K562 (cell line): ENCODE data around the gene KCNQ2. TPM values are rescaled to one million over a fixed set of nuclear protein-coding genes. Genes with fewer than 3 reads are reported as not detected.

Source experiments
- ATAC-seq: fragments of 200-7000 bp; cut with Tn5 transposase; 3 replicates; pipeline ENCODE4 v1.9.1; 2020; ENCODE audit warnings: moderate library complexity
- BruUV-seq: library from RNA; stranded (reverse); fragments of 400-500 nt; replicated peaks from 2 replicates; lab custom pipeline; 2021; lab: Mats Ljungman, UMichigan
- CTCF ChIA-PET: fragments of 300-600 bp; formaldehyde crosslinking; extraction: SDS; loops from one replicate; lab custom pipeline; 2021; ENCODE audit warnings: low intra/inter-chr PET ratio; lab: Yijun Ruan, JAX
- POLR2A ChIA-PET: fragments of 300-600, 350-650 bp; sonication (Branson Sonifier 250); formaldehyde crosslinking; extraction: SDS; loops from one replicate; lab custom pipeline; 2021; ENCODE audit warnings: antibody characterized with exemption, inconsistent platforms; lab: Yijun Ruan, JAX
- DNase-seq, 4 experiments: peaks; one replicate each; pipeline versions ENCODE4 v3.0.0 to v3.0.0-alpha.2; 2011 to 2018; ENCODE audit warnings: low spot score in 3 of 4, mixed read lengths in 3 of 4; ENCODE audit errors: extremely low read depth in 1 of 4
- FAIRE-seq: peaks from 2 replicates; lab custom pipeline; 2011; peaks lifted over from hg19 to GRCh38; lab: Jason Lieb, UNC
- H2AFZ ChIP-seq: 2 replicates; pipeline ENCODE4 v1.6.0; 2011; ENCODE audit warnings: low read depth, low read length, control low read depth, inconsistent platforms
- H3K27ac ChIP-seq: fragments of 200-600 bp; 3 replicates; pipeline ENCODE4 v1.8.0; 2011; ENCODE audit warnings: low read depth, mild to moderate bottlenecking, control low read depth, inconsistent platforms, low read length, moderate library complexity, mixed read lengths; ENCODE audit errors: extremely low read depth
- H3K27me3 ChIP-seq, 2 experiments: fragments of 300-600 bp in 1 of 2; 2 replicates in 1 of 2; 3 replicates in 1 of 2; pipeline versions ENCODE4 v1.6.0 to v1.8.0; 2011; ENCODE audit warnings: inconsistent platforms in 2 of 2, low read length in 2 of 2, mild to moderate bottlenecking in 1 of 2, mixed read lengths in 1 of 2, moderate library complexity in 1 of 2; ENCODE audit not compliant: control insufficient read depth in 2 of 2, insufficient read depth in 2 of 2
- H3K36me3 ChIP-seq: fragments of 300-600 bp; 3 replicates; pipeline ENCODE4 v1.8.0; 2011; ENCODE audit warnings: mild to moderate bottlenecking, low read length, inconsistent platforms; ENCODE audit not compliant: control insufficient read depth, insufficient read depth
- H3K4me1 ChIP-seq, 2 experiments: fragments of 200-600 bp in 1 of 2; replicated peaks in 1 of 2; 2 replicates in 1 of 2; 3 replicates in 1 of 2; pipeline versions ENCODE4 v1.5.1 to v1.8.0; 2011; ENCODE audit warnings: inconsistent platforms in 2 of 2, low read length in 2 of 2, mild to moderate bottlenecking in 1 of 2, mixed read lengths in 1 of 2, moderate library complexity in 1 of 2; ENCODE audit not compliant: control insufficient read depth in 2 of 2, insufficient read depth in 2 of 2
- H3K4me2 ChIP-seq: 2 replicates; pipeline ENCODE4 v1.6.1; 2011; ENCODE audit warnings: low read length, control low read depth, inconsistent platforms, mixed read lengths; ENCODE audit not compliant: insufficient read depth
- H3K4me3 ChIP-seq: fragments of 200-600 bp; sonication (generic), shearing (Covaris generic); 2 replicates; pipeline ENCODE4 v1.5.1; 2016; ENCODE audit warnings: control low read depth, inconsistent platforms
- H3K79me2 ChIP-seq: fragments of 200-600 bp; 3 replicates; pipeline ENCODE4 v1.8.0; 2011; ENCODE audit warnings: low read length, inconsistent platforms; ENCODE audit not compliant: control insufficient read depth, insufficient read depth
- H3K9ac ChIP-seq, 2 experiments: 2 replicates each; pipeline versions ENCODE4 v1.6.0 to v1.6.1; 2011; ENCODE audit warnings: low read depth in 2 of 2, low read length in 2 of 2, control low read depth in 1 of 2, inconsistent platforms in 1 of 2, mild to moderate bottlenecking in 1 of 2, mixed read lengths in 1 of 2; ENCODE audit not compliant: insufficient read depth in 1 of 2
- H3K9me1 ChIP-seq: one replicate; pipeline ENCODE4 v1.6.0; 2011; ENCODE audit warnings: inconsistent platforms, mild to moderate bottlenecking, low read length, moderate library complexity; ENCODE audit not compliant: control insufficient read depth, insufficient read depth
- H3K9me3 ChIP-seq: replicated peaks from 2 replicates; pipeline ENCODE4 v1.5.1; 2011; ENCODE audit warnings: low read depth, low read length, inconsistent platforms; ENCODE audit not compliant: control insufficient read depth, insufficient read depth
- H4K20me1 ChIP-seq: replicated peaks from 2 replicates; pipeline ENCODE4 v1.6.1; 2011; ENCODE audit warnings: low read length, inconsistent platforms, mixed read lengths; ENCODE audit not compliant: control insufficient read depth, insufficient read depth
- ATF6 ChIP-seq: sonication (generic); formaldehyde crosslinking; IDR thresholded peaks from 2 replicates; pipeline ENCODE4 v1.4.0; 2020; ENCODE audit warnings: mild to moderate bottlenecking, missing genetic modification reagents
- CBX2 ChIP-seq: fragments of 200-600 bp; sonication (generic); IDR thresholded peaks from one replicate; pipeline ENCODE4 v1.6.1; 2012; ENCODE audit warnings: mild to moderate bottlenecking, low read length, inconsistent platforms; ENCODE audit not compliant: insufficient read depth, poor library complexity, severe bottlenecking
- CHAMP1 ChIP-seq: fragments of 450-650 bp; IDR thresholded peaks from 2 replicates; pipeline ENCODE4 v1.6.1; 2016; ENCODE audit warnings: mild to moderate bottlenecking
- COPS2 ChIP-seq: fragments of 450-650 bp; conservative IDR thresholded peaks from 2 replicates; pipeline ENCODE4 v1.6.1; 2016; ENCODE audit warnings: mild to moderate bottlenecking, moderate library complexity
- GATA2 ChIP-seq: sonication (generic); formaldehyde crosslinking; IDR thresholded peaks from 2 replicates; pipeline ENCODE4 v1.4.0; 2020; ENCODE audit warnings: mild to moderate bottlenecking, missing genetic modification reagents
- HDAC1 ChIP-seq, 2 experiments: fragments of 450-650 bp; IDR thresholded peaks; 2 replicates each; pipeline ENCODE4 v1.6.1; 2016 to 2017; ENCODE audit warnings: inconsistent platforms in 1 of 2, mild to moderate bottlenecking in 1 of 2, moderate library complexity in 1 of 2
- HNRNPL ChIP-seq: fragments of 200-400 bp; formaldehyde crosslinking; IDR thresholded peaks from 2 replicates; pipeline ENCODE4 v1.6.1; 2017; ENCODE audit warnings: low read depth, mild to moderate bottlenecking, low read length
- NRF1 ChIP-seq, 2 experiments: fragments of 450-650 bp; IDR thresholded peaks in 1 of 2; conservative IDR thresholded peaks in 1 of 2; 2 replicates each; pipeline ENCODE4 v1.6.1; 2014; ENCODE audit warnings: mild to moderate bottlenecking in 2 of 2
- SMARCE1 ChIP-seq: fragments of 450-650 bp; IDR thresholded peaks from 2 replicates; pipeline ENCODE4 v1.7.1; 2016; ENCODE audit warnings: mild to moderate bottlenecking
- STAT5B ChIP-seq: fragments of 250-450 bp; sonication (Bioruptor Pico); IDR thresholded peaks from 2 replicates; pipeline ENCODE4 v1.8.0; 2021; ENCODE audit warnings: mild to moderate bottlenecking, inconsistent platforms
- THAP12 ChIP-seq: fragments of 250-450 bp; sonication (Bioruptor Pico); IDR thresholded peaks from 2 replicates; pipeline ENCODE4 v1.9.0; 2021; ENCODE audit warnings: mild to moderate bottlenecking, inconsistent platforms
- THRAP3 ChIP-seq: fragments of 450-650 bp; IDR thresholded peaks from 2 replicates; pipeline ENCODE4 v1.6.1; 2016; ENCODE audit warnings: mild to moderate bottlenecking, inconsistent platforms, borderline replicate concordance
- TOE1 ChIP-seq, 2 experiments: fragments of 450-650 bp in 1 of 2; sonication (generic) in 1 of 2; formaldehyde crosslinking in 1 of 2; IDR thresholded peaks; 2 replicates each; pipeline versions ENCODE4 v1.7.1 to v1.8.0; 2016 to 2022; ENCODE audit warnings: borderline replicate concordance in 2 of 2, mild to moderate bottlenecking in 2 of 2, antibody characterized with exemption in 1 of 2, inconsistent platforms in 1 of 2, low read depth in 1 of 2, missing genetic modification reagents in 1 of 2, moderate library complexity in 1 of 2
- ZNF282 ChIP-seq: sonication (generic); formaldehyde crosslinking; IDR thresholded peaks from 2 replicates; pipeline ENCODE4 v1.8.1; 2023; ENCODE audit warnings: missing genetic modification reagents
- ZNF3 ChIP-seq: fragments of 250-450 bp; sonication (Bioruptor Pico); IDR thresholded peaks from 2 replicates; pipeline ENCODE4 v1.5.0; 2021; ENCODE audit warnings: mild to moderate bottlenecking, moderate library complexity
- WGBS: fragments of 100-300 bp; shearing (Covaris generic); methylation state at CpG from one replicate; pipeline ENCODE4 v1.1.6; 2016; ENCODE audit warnings: low coverage, mixed read lengths; ENCODE audit not compliant: insufficient coverage; ENCODE audit errors: missing lambda C conversion rate; 5-methylcytosine and 5-hydroxymethylcytosine counted together
- in situ Hi-C: fragments of 300-500 bp; cut with MboI; formaldehyde crosslinking; loops from 4 replicates; pipeline ENCODE4 v1.15.0; 2018; ENCODE audit warnings: inconsistent platforms, mixed read lengths
- intact Hi-C: fragments of 100-400 bp; cut with micrococcal nuclease; formaldehyde crosslinking; loops from 2 replicates; pipeline ENCODE4 v1.14.2; 2022
- polyA plus RNA-seq, 8 experiments: library from polyadenylated mRNA; depleted of rRNA in 4 of 8; stranded (reverse) in 5 of 8; unstranded in 3 of 8; fragments of >200 nt; fragmentation: Nextera tagmentation in 2 of 8; fragmentation: Illumina TruSeq in 1 of 8; extraction: Ambion mirVana in 2 of 8; extraction: Trizol in 1 of 8; gene quantifications; 2 replicates each; pipeline versions ENCODE4 v1.2.1 to v1.2.3, GENCODE V29; 2011 to 2014; ENCODE audit warnings: inconsistent platforms in 1 of 8, missing spikeins in 1 of 8
- total RNA-seq, 7 experiments: library from RNA; depleted of rRNA in 6 of 7; stranded (reverse); fragments of >200 nt in 6 of 7; fragmentation: Illumina TruSeq in 2 of 7; extraction: Trizol in 2 of 7; gene quantifications; 2 replicates each; pipeline versions ENCODE4 v1.2.1 to v1.2.3, GENCODE V29; 2011 to 2021; ENCODE audit warnings: low replicate concordance in 1 of 7

The KCNQ2 gene
- total and polyA plus RNA-seq, 9 of the 15 experiments (the other 6 are each of a cell fraction or from before 2014, with no cell fraction given), result 0.13 to 0.16 TPM; not detected in 7

GRCh38 chr20:63447320-63447719, 25.1 kb downstream of the KCNQ2 start:
- FAIRE-seq (no peak), ATAC-seq (no peak), DNase-seq (no peak)
- intact Hi-C loops (no loop called here), in situ Hi-C loops (no loop called here)
- no peaks in the 10 kb centered on the region for H3K9me1 ChIP-seq
- ChIA-PET CTCF (no interaction called here), POLR2A (no interaction called here)
- H3K9ac ChIP-seq, result no peak overlapping the region
- BruUV-seq, result no TSS peak
- no peak overlapping the region for H3K4me2 ChIP-seq
- H3K79me2 ChIP-seq, result no peaks in the 10 kb centered on the region
- WGBS, result 3% methylated on average over 16 of the region's 16 CpGs
- H3K27ac ChIP-seq, result no peak overlapping the region
- no peak overlapping the region for H3K4me3 ChIP-seq
- no peak overlapping the region for H2AFZ ChIP-seq
- peaks cover 0 to 20% of the 10 kb centered on the region in 2 experiments; a peak in 2 of 5 replicates for H3K4me1 ChIP-seq
- H3K36me3 ChIP-seq, result no peaks in the 10 kb centered on the region
- H3K9me3 ChIP-seq, result peaks cover 4% of the 10 kb centered on the region; the same call in 1 of the 2 replicates
- peaks cover 13 to 40% of the 10 kb centered on the region in 2 experiments; a peak in 4 of 5 replicates for H3K27me3 ChIP-seq
- 0 out of 2 replicates have a peak, but pooled peaks cover 6% of the 10 kb centered on the region for H4K20me1 ChIP-seq
- no peak for TF ChIP-seq GATA2 (CRISPR knock-in tag)
- TF ChIP-seq CBX2, result no peak
- TF ChIP-seq ZNF282, result no peak
- TF ChIP-seq THRAP3, result no peak
- no peak for TF ChIP-seq ATF6 (CRISPR knock-in tag)
- TF ChIP-seq THAP12 (CRISPR knock-in tag), result no peak
- no peak for TF ChIP-seq ZNF3 (CRISPR knock-in tag)
- TF ChIP-seq TOE1 (IDR thresholded peaks at IDR 0.05; ENCODE audit: borderline replicate concordance), result no peak
- no peak for TF ChIP-seq TOE1 (CRISPR knock-in tag; IDR thresholded peaks at IDR 0.05; ENCODE audit: borderline replicate concordance, low read depth)
- no peak for TF ChIP-seq COPS2
- TF ChIP-seq CHAMP1, result no peak
- no peak for TF ChIP-seq HDAC1 (IDR thresholded peaks at IDR 0.05)
- TF ChIP-seq HNRNPL, result no peak
- no peak for TF ChIP-seq NRF1 (conservative IDR thresholded peaks at IDR 0.05 in 1 of 2, IDR thresholded peaks at IDR 0.05 in 1 of 2)
- no peak for TF ChIP-seq STAT5B (CRISPR knock-in tag)
- TF ChIP-seq SMARCE1, result no peak
